Measurements from ENCODE around the gene ZNF451.

The ZNF451 gene

DNA sequence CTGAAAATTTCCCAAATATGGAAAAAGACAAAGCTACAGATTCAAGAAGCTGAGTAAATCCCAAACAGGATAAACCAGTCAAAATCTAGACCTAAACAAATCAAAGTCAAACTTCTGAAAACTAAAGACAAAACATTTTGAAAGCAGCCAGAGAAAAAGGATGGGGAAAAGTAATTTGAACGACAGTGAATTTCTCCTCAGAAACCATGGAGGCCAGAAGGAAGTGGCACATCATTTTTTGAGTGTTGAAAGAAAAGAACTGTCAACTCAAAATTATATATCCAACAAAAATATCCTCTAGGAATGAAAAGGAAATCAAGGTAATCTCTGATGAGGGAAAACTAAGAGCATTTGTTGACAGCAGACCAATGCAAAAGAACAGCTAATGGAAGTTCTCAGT, 125.3 kb downstream of the ZNF451 start:
- DNase-seq = no peak

DNA sequence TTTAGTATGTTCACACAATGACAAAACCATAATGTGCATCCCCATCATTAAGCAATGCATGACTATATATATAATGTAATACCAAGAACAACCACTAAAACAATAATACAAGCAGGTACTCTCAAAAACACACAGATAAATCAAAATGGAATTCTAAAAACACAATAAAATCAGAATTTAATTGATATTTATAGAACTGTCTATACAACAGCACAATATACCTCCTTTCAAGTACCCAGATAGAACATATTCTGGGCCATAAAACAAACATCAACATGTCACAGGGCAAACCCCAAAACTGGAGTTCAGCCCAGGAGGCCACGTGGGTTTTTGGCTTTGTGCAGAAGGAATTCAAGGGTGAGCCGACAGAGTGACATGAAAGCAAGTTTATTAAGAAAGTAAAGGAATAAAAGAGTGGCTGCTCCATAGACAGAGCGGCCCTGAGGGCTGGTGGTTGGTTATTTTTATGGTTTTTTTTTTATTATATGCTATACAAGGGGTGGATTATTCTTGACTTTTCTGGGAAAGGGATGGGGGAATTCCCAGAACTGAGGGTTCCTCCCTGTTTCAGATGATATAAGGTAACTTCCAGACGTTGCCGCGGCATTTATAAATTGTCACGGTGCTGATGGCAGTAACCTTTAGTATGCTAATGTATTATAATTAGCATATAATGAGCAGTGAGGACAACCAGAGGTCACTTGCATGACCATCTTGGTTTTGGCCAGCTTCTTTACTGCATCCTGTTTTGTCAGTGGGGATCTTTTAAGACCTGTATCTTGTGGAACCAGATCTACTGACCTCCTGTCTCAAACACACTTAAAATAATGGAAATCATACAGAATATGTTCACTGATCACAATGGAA, 126.5 kb downstream of the ZNF451 start:
- DNase-seq = no peak

DNA sequence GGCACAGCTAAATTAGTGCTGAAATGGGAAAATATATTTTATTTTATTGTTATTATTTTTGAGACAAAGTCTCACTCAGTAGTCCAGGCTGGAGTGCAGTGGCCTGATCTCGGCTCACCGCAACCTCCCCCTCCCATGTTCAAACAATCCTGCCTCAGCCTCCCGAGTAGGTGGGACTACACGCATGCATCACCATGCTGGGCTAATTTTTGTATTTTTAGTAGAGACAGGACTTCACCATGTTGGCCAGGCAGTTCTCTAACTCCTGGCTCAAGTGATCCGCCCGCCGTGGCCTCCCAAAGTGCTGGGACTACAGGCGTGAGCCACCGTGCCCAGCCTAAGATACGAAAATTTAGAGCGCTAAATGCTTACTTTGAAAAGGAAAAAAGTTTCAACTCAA, 127.3 kb downstream of the ZNF451 start:
- no peak for DNase-seq
